GM18507 (cell line): ENCODE measurements around the gene SF3A2.
A peak's percentile ranks its signal among the peaks of the same experiment; 100 is the strongest.

Source experiments
- DNase-seq: peaks from one replicate; pipeline ENCODE4 v3.0.0; 2011; ENCODE audit warnings: low read depth; ENCODE audit not compliant: insufficient read length; ENCODE audit errors: extremely low spot score
- FAIRE-seq: peaks from 2 replicates; lab custom pipeline; 2011; peaks lifted over from hg19 to GRCh38; lab: Jason Lieb, UNC

SF3A2 gene

DNA sequence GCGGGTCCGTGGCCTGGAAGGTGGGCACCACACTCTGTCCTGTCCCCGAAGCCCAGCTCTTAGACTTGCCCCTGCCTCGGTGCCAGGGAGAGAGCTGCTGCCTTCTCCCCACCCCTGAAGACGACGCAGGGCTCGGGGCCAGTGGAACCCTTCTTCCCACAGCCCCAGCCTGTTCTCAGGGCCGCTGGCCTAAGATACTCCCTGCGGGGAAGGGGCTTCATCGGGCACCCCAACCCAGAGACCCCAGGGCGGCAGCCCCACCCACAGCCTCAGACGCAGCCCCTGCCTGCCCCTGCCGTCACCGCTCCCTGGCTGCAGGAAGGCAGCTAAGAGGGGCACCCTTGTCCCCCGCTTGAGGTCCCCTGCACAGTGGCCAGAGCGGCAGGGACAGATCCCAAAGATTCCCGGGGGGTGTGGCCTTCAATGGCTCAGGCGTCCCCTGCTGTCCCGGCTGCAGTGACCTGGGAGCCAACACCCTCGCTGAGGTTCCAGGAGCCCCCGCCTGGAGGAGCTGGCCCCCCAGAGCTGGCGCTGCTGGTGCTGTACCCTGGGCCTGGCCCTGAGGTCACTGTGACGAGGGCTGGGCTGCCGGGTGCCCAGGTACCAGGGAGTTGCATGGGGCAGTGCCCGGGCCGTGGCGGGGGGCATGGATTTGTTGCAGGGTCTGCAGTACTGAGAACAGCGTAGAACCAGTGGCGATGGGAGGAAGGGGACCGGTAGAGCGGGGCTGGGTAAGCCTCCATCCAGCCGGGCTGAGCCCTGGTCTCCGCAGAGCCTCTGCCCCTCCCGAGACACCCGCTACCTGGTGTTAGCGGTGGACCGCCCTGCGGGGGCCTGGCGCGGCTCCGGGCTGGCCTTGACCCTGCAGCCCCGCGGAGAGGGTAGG lies 13.5 kb downstream of the SF3A2 start:
- FAIRE-seq (no peak), DNase-seq (no peak)

DNA sequence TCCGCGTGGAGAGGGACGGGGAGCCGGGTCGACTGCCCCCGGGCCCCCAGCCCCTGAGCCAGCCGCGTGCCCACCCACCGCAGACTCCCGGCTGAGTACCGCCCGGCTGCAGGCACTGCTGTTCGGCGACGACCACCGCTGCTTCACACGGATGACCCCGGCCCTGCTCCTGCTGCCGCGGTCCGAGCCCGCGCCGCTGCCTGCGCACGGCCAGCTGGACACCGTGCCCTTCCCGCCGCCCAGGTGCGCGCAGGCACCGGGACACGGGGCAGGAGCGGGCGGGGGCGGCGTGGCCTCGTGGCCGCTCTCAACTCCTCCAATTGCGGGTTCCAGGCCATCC lies 14.1 kb downstream of the SF3A2 start:
- DNase-seq (no peak), FAIRE-seq (no peak)

DNA sequence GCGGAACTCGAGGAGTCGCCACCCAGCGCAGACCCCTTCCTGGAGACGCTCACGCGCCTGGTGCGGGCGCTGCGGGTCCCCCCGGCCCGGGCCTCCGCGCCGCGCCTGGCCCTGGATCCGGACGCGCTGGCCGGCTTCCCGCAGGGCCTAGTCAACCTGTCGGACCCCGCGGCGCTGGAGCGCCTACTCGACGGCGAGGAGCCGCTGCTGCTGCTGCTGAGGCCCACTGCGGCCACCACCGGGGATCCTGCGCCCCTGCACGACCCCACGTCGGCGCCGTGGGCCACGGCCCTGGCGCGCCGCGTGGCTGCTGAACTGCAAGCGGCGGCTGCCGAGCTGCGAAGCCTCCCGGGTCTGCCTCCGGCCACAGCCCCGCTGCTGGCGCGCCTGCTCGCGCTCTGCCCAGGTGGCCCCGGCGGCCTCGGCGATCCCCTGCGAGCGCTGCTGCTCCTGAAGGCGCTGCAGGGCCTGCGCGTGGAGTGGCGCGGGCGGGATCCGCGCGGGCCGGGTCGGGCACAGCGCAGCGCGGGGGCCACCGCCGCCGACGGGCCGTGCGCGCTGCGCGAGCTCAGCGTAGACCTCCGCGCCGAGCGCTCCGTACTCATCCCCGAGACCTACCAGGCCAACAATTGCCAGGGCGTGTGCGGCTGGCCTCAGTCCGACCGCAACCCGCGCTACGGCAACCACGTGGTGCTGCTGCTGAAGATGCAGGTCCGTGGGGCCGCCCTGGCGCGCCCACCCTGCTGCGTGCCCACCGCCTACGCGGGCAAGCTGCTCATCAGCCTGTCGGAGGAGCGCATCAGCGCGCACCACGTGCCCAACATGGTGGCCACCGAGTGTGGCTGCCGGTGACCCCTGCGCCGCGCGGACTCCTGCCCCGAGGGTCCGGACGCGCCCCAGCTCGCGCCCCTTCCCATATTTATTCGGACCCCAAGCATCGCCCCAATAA lies 14.8 kb downstream of the SF3A2 start:
- DNase-seq (no peak), FAIRE-seq (no peak)

DNA sequence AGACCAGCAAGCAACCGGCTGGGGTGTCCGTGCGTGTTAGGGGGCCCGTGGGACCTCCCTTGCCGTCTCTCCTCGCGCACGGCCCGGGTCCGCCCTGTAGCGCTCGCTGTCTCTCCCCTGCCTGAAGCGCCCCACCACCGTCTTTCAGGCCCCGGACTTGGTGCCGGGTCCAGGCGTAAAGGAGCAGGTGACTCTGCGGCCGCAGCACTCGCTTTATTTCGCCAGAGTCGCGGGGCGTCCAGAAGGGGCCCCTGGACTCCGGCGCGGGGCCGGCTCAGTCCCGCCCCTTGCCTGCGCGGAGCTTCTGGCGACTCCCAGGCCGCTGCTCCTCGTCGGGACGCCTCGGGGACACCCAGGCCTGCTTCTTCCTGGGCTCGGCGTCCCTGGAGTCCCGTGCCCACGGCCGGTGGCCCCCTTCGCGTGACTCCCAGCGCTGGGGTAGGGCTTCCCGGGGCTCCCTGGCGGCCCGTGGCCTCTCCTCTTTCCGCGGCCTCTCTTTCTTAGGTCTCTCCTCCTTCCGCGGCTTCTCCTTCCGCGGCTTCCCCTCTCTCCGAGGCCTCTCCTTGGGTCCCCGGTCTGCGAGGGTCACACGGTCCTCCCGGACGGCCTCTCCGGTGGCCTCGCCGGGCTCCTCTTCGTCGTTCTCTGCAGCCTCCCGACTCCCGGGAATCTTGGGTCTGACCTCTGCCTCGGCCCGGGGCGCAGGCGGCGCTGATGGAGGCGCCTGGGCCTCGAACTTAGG lies 15.6 kb downstream of the SF3A2 start:
- no peak for DNase-seq
- FAIRE-seq = no peak

DNA sequence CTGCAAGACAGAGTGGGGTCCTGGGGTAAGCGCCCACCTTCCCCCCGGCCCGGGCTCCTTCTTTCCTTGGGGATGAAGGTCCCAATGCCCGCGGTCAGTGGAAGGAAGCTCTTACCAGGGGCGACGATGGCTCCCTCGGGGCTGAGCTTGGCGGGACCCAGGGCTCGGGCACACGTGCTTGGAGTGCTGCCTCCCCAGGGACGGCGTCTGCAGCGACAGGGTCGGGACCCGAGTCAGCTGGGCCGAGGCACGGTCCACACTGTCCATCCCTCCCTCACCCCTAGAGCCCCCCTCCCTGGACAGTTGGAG lies 16.1 kb downstream of the SF3A2 start:
- no peak for FAIRE-seq
- DNase-seq = no peak

DNA sequence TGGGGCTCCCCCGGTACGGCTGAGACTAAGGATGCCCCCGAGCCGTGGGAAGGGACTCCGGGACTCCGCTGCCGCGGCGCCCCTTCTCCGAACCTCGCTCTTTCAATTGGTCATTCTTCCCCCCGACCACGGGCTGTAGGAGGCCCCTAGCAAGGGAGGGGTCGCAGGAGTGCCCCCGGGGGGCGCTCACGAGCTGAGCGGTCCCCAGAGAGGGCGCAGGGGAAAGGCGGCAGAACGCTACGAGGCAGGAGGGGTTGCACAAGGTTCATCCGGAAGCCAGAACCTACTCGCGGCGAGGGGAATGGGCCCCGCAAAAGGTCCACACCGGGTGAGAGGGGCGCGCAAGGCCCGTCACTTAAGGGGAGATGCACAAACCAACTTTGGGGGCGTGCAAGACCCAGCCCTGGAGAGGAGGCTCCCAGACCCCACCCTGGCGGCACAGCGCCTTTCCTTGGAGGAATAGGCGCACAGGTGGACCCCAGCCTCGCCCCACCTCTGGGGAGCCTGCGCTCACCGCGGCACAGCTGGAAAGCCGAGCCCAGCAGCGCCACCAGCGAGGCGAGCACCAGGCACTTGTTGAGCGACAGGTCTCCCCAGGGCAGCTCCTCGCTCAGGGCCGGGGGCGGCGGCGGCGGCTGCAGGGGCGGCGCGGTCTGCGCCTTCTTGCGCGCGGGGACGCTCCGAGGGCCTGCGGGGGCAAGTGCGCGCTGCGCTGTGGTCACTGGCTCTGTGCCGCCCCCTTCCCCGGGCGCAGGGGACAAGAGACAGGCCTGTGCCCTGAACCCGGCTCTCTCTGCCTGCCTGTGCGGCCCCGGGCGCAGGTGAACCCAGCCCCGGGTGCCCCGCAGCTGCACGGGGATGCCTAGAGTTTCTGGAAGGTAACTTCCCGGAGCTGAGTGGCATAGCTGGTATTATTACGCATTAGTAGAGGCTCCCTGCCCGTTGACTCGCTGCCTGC lies 16.8 kb downstream of the SF3A2 start:
- FAIRE-seq (no peak), DNase-seq (no peak)

DNA sequence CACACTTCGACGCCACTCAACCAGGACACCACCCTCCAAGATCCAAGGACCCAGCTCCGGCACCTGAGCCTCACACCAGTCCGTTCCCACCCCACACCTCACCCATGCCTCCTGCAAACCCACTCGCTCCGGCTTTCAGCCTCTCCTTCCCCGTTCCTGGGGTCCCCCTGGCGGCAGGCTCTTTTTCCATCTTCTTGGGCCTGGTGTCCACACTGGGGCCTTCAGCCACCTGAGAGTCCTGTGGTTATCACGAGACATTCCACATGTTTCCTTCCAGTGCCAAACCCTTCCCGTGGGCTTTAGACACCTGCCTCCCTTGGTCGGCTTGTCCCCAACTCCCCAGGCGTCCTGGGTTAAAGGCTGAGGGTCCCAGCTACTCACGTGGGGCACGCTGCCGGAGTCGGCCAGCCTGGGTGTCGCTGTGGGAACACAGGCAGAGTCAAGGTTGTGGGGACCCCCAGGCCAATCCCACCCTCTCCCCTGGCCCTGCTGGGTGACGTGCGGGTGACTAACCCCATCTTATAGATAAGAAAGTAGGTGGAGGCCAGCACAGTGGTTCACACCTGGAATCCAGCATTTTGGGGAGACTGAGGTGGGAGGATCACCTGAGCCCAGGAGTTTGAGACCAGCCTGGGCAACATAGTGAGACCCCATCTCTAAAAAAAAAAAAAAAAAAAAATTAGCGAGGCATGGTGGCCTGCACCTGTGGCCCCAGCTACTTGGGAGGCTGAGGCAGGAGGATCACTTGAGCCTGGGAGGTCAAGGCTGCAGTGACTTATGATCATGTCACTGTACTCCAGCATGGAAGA lies 17.6 kb downstream of the SF3A2 start:
- DNase-seq (no peak), FAIRE-seq (no peak)

DNA sequence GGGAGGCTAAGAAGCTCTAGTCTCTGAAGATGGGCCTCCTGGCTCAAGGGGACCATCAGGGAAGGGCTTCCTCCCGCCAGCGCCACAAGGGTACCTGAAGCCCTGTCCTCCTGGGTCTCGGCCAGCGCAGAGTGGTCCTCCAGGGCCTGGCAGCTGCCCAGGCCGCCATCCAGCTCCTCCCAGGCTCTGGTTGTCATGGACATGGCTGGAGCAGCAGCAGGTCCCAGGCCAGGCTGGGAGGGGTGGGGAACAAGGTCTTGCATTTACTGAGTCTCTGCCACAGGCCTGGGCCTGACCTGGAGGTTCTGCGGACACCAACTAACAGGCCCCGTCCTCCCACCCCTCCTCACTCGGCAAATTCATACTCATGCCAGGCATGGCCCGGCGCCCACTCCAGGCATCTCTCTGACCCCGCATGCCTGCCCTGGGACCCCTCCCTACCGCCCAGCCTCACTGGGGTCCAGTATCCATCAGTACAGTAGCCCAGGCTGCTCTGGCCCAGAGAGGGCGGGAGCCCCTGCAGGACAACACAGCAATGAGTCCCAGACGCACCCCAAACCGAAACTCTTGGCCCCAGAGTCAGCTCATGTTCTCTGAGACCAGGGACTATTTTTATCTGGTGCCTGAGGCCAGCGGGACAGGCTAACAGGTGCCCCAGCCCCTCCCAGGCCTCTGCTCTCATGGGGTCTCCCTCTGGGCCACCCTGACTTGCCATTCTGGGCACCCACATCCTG lies 18.7 kb downstream of the SF3A2 start:
- FAIRE-seq = no peak
- no peak for DNase-seq

DNA sequence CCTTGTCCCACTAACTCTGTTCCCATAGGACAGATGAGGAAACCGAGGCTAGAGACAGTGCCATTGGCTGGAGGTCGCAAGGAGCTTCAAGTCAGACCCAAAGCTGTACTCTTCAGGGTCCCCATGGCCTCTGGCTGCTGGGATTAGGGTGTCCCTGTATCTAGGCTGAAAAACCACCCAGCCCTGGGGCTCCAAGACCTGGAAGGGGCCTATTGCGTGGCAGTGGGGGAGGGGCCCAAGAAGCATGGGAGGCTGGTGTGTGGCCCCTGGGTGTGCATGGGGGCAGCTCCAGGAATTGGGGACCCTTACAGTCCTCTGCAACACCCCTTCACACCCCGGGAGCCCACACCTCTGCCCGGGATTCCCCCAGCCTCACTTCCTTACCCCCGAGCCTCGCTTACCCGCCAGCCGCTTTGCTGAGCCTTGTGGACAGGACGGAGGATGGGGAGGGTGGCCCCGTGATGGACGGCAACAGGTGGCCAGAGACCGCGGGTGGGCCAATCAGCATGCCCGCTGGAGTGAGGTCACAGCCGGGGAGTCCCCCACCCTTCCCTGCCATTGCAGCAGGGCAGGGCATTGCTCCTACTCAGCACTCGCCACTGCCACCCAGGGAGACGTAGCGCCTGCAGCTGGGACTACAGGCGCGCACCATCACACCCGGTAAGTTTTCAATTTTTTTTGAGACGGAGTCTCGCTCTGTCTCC lies 19.5 kb downstream of the SF3A2 start, which contains the start of gene JSRP1:
Gene JSRP1, minus strand, starts transcription at position 436 of the 704 bp plus-strand sequence. CDS start 1,103 bp downstream, outside the sequence.
- DNase-seq (no peak), FAIRE-seq (no peak)

DNA sequence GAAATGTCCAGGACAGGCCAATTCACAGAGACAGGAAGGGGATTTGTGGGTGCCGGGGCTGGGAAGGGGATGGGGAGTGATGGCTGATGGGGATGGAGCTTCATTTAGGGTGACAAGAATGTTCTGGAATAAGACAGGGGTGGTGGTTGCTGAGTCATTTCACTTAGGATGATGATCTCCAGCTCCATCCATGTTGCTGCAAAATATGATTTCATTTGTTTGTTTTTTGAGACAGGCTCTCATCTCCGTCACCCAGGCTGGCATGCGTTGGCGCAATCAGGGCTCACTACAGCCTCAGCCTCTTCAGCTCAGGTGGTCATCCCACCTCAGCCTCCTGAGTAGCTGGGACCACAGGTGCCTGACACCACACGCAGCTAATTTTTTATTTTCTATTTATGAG lies 22.7 kb downstream of the SF3A2 start:
- DNase-seq (no peak), FAIRE-seq (no peak)

DNA sequence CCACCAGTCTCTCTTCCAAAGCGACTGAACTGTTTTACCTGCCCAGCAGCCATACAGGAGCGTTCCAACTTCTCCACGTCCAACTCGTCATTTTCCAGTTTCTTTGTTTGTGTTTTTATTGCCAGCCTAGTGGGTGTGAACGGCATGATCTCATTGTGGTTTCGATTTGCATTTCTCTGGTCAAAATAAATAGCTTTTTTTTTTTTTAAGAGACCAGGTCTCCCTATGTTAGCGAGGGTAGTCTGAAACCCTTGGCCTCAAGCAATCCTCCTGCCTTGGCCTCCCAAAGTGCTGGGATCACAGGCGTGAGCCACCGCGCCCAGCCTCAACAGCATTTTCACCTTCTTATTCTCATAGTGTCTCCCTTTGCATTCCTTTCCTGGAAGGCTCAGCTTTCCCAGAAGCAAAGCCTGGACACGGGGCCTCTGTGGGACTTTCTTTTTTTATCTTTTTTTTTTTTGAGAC lies 23.7 kb downstream of the SF3A2 start:
- DNase-seq = no peak
- peak; percentile 85 for FAIRE-seq

DNA sequence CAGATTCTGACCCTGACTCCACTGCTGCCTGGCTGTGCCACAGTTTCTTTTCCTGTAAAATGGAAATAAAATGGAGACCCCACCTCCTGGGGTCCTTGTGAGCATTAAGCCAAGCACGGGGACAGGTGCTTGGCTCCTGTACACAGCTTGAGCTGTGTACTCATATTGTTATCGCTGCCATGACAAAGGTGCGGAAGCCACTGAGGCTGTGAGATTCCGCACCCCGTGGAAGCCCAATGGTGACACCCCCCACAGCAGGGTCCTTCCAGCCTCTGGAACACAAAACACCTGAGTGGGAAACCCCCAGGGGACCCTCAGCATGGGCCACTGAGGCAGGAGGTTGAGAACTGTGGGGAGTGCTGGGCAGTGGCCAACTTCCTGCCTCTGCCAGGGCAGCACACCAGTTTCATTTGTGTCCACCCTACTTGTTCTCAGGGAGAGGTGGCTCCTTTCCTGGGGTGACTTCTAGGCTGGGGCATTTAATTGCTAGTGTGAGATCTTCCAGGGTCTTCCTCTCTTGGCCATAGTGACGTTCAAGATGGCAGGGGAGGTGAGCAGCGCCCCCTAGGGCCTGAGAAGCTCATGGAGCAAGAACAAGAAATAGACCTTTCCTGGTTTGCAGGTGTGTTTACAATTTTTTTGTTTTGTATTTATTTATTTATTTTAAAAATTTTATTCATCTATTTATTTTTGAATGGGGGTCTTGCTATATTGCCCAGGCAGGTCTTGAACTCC lies 25.0 kb downstream of the SF3A2 start:
- DNase-seq (no peak), FAIRE-seq (peak; percentile 53)

DNA sequence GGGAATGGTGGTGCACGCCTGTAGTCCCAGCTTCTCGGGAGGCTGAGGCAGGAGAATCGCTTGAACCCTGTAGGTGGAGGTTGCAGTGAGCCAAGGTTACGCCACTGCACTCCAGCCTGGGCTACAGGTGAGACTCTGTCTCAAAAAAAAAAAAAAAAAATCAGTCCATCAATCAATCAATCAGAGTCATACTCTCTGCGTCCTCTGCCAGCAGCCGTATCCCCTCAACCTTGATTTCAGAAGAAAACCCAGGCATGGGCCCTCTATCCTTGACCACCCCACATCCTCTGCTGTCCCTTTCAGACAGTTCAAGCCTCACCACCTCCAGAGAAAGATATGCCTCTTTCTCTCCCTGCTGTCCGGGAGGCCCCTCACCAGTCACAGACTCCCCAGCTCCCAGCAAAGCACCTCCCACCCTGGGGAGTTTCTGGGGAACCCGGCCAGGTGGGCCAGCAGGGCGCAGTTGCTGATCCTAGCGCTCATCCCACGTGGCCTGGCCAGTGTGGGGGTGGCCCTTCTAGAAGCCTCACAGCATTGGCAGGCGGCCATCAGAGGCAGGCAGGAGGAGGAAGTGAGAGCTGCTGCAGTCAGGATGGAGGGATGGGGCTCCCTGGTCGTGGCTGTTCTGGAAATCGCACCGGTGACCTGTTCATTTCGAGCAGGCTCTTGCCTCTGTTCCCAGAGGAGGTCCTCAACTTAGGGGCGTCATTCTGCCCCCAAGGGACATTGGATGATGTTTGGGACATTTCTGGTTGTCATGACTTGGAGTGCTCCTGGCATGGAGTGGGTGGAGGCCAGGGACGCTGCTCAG lies 29.8 kb downstream of the SF3A2 start:
- FAIRE-seq = peak; percentile 98
- DNase-seq = no peak

DNA sequence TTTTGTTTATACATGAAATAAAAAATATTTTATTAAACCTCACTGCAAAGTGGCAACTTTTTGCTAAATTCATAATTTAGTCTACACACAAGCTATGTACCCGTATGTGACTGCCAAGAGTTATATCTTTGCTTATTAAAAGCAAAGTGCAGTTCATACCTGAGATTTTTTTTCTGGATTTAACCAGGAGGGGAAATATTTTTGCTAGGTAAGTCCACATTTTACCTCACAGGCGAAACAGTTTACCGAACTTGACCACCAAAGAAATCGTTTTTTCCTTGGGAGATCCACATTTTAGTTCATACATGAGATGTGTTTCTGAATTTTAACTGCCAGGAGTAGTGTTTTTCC lies 31.8 kb downstream of the SF3A2 start:
- no peak for DNase-seq
- FAIRE-seq = no peak

DNA sequence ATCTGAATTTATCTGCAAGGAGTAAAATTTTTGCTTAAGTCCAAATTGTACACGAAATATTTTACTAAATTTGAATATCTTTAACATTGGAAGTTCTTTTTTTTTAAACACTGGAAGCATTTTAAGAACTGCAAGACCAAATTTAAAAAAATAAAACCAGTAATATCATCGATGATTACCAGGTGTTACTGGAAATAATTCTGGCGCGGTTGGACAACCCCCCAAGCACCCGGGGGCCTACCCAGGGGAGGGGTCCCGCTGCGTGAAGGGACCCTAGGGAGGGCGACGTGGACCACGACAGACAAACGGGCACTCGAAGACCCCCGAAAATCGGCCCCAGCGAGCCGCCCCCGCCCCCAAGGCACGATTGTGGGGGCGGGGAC lies 32.2 kb downstream of the SF3A2 start:
- DNase-seq = no peak
- FAIRE-seq = no peak
